Right atrium auricular region (tissue), 2 donors: ENCODE measurements around the gene SPATS1. TPM values are rescaled to one million over a fixed set of nuclear protein-coding genes. Genes with fewer than 3 reads are reported as not detected.

Experiments
- DNase-seq: peaks from one replicate; pipeline ENCODE4 v3.0.0-alpha.2; 2019; ENCODE audit warnings: low spot score
- H3K27ac ChIP-seq, 2 donors: fragments of 200-600 bp; sonication (generic); 1 replicate in 1 of 2; 2 replicates in 1 of 2; pipeline ENCODE4 v1.5.1; 2016 to 2019
- H3K27me3 ChIP-seq, 2 donors: fragments of 200-600 bp; sonication (generic); one replicate each; pipeline versions ENCODE4 v1.5.1 to v1.6.0; 2017 to 2019
- H3K36me3 ChIP-seq: fragments of 200-600 bp; sonication (generic); one replicate; pipeline ENCODE4 v1.5.1; 2016
- H3K4me1 ChIP-seq, 2 donors: fragments of 200-600 bp; sonication (generic); one replicate each; pipeline versions ENCODE4 v1.5.1 to v1.6.0; 2017 to 2019
- H3K4me3 ChIP-seq, 2 donors: fragments of 200-600 bp; sonication (generic); 1 replicate in 1 of 2; 2 replicates in 1 of 2; pipeline ENCODE4 v1.5.1; 2017 to 2019; ENCODE audit warnings: mild to moderate bottlenecking in 1 of 2, moderate library complexity in 1 of 2
- H3K9me3 ChIP-seq, 2 donors: fragments of 200-600 bp; sonication (generic); one replicate each; pipeline ENCODE4 v1.5.1; 2019
- total RNA-seq, 2 donors: library from RNA; depleted of rRNA; stranded (reverse); fragments of >200 nt; gene quantifications; one replicate each; pipeline ENCODE4 v1.1.0, GENCODE V29; 2016
- TF ChIP-seq, protein P1 (sequence below), 2 donors: fragments of 200-600 bp; sonication (generic); IDR thresholded peaks; one replicate each; pipeline ENCODE4 v1.5.1; 2019; ENCODE audit warnings: antibody characterized with exemption in 2 of 2

Gene SPATS1
- total RNA-seq, 2 donors from 2014 or later: not detected

GRCh38 chr6:44363377-44363926 is 21.0 kb downstream of the SPATS1 start:
- Histone ChIP-seq H3K36me3 (no peaks in the 10 kb centered on the region), H3K27ac (no peak overlapping the region), H3K9me3 (no peaks in the 10 kb centered on the region), H3K4me3 (no peak overlapping the region), H3K27me3 (no peaks in the 10 kb centered on the region), H3K4me1 (no peaks in the 10 kb centered on the region)
- no peak for DNase-seq
- TF ChIP-seq, protein P1, sequence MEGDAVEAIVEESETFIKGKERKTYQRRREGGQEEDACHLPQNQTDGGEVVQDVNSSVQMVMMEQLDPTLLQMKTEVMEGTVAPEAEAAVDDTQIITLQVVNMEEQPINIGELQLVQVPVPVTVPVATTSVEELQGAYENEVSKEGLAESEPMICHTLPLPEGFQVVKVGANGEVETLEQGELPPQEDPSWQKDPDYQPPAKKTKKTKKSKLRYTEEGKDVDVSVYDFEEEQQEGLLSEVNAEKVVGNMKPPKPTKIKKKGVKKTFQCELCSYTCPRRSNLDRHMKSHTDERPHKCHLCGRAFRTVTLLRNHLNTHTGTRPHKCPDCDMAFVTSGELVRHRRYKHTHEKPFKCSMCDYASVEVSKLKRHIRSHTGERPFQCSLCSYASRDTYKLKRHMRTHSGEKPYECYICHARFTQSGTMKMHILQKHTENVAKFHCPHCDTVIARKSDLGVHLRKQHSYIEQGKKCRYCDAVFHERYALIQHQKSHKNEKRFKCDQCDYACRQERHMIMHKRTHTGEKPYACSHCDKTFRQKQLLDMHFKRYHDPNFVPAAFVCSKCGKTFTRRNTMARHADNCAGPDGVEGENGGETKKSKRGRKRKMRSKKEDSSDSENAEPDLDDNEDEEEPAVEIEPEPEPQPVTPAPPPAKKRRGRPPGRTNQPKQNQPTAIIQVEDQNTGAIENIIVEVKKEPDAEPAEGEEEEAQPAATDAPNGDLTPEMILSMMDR (IDR thresholded peaks at IDR 0.05): no peak

- H3K27ac ChIP-seq: no peak overlapping the region
- TF ChIP-seq, protein P1 (IDR thresholded peaks at IDR 0.05): no peak
- H3K27me3 ChIP-seq: no peaks in the 10 kb centered on the region
- no peak for DNase-seq
- H3K4me3 ChIP-seq: no peak overlapping the region
- no peaks in the 10 kb centered on the region for H3K9me3 ChIP-seq
- H3K36me3 ChIP-seq: no peaks in the 10 kb centered on the region
- H3K4me1 ChIP-seq: no peaks in the 10 kb centered on the region
Measured at GRCh38 chr6:44366781-44367180, 24.3 kb downstream of the SPATS1 start.

DNA sequence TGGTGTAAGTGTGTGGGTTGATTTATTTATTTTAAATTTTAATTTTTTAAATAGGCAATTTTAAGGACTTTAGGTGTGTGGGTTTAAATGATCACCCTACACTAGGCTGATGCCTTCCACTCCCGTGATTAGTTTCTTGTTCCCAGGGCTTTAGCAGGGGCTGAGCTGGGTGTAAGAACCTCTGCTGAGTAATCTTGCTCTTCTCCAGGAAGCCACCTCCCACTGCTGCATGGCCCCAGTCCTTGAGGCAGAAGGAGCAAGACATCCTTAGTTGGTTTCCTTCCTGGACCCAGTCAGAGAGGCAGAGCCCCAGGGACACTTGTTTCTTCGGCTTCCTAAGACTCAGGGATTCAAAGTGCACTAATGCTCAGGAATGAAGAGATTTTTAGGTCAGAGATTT is 25.2 kb downstream of the SPATS1 start:
- H3K27me3 ChIP-seq: no peaks in the 10 kb centered on the region
- H3K4me3 ChIP-seq: no peak overlapping the region
- no peaks in the 10 kb centered on the region for H3K9me3 ChIP-seq
- H3K36me3 ChIP-seq: no peaks in the 10 kb centered on the region
- TF ChIP-seq, protein P1 (IDR thresholded peaks at IDR 0.05): no peak
- H3K4me1 ChIP-seq: no peaks in the 10 kb centered on the region
- no peak overlapping the region for H3K27ac ChIP-seq
- DNase-seq: no peak

- DNase-seq: no peak
- Histone ChIP-seq H3K27ac (no peak overlapping the region), H3K4me1 (no peaks in the 10 kb centered on the region), H3K36me3 (no peaks in the 10 kb centered on the region), H3K4me3 (no peak overlapping the region), H3K27me3 (no peaks in the 10 kb centered on the region), H3K9me3 (no peaks in the 10 kb centered on the region)
- TF ChIP-seq, protein P1 (IDR thresholded peaks at IDR 0.05): no peak
Measured at GRCh38 chr6:44373051-44373450, 30.6 kb downstream of the SPATS1 start.

- no peak overlapping the region for H3K4me3 ChIP-seq
- TF ChIP-seq, protein P1 (IDR thresholded peaks at IDR 0.05): no peak
- H3K9me3 ChIP-seq: no peaks in the 10 kb centered on the region
- DNase-seq: no peak
- H3K27ac ChIP-seq: no peak overlapping the region
- no peaks in the 10 kb centered on the region for H3K27me3 ChIP-seq
- no peaks in the 10 kb centered on the region for H3K36me3 ChIP-seq
- H3K4me1 ChIP-seq: no peaks in the 10 kb centered on the region
Measured at GRCh38 chr6:44373787-44374186, 31.3 kb downstream of the SPATS1 start.

DNA sequence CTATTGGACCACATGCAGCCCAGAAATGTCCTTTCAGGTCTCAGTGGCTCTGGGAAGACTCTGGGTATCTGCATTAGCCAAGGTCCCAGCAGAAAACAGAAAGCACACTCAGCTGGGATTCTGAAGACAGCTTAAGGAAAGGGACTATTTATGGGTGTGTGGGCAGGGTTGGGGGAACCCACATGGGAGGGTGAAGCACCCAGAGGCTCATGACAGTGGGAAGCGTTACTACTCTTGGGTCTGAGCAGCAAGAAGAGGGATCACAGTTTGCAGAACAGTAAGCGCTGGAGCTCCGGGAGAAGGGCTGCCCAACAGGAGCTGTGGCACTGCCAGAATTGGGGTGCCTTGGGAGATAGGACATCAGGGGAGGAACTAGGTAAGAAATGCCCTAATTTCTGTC is 32.6 kb downstream of the SPATS1 start:
- Histone ChIP-seq H3K4me3 (no peak overlapping the region), H3K27me3 (no peaks in the 10 kb centered on the region), H3K36me3 (no peaks in the 10 kb centered on the region), H3K27ac (no peak overlapping the region), H3K9me3 (no peaks in the 10 kb centered on the region), H3K4me1 (no peaks in the 10 kb centered on the region)
- no peak for DNase-seq
- TF ChIP-seq, protein P1 (IDR thresholded peaks at IDR 0.05): no peak
